Stimulated activated CD8-positive, alpha-beta memory T cell treated with anti-CD3 and anti-CD28 coated beads, Interleukin-7, amount 100 ng/mL, for 48 hours (primary cell): ENCODE results near the gene NDE1.

Source experiments
- DNase-seq, 2 donors: peaks; one replicate each; pipeline ENCODE4 v3.0.0-alpha.2; 2020; ENCODE audit warnings: low read depth in 1 of 2; ENCODE audit errors: extremely low read depth in 1 of 2

NDE1 gene

DNA sequence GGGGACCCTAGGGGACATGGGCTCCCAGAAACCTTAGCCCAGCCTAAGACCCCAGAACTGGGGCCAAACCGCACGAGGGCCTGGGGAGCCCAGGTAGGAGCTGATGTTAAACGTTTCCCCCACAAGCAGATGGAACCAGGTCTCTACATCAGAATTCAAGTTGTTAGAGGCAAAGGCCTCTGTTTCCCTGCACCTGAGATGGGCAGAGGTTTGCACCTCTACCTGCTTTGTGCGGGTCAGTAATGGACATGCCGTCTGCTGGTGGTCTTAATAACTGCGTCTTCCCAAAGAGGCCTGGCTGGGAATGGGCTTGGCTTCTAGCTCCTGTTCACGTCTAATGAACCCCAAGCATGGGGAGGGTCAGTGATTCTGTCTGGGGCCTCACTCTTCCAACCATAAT is 79.1 kb downstream of the NDE1 start:
- DNase-seq, result no peak

- no peak for DNase-seq
These were observed 82.4 kb downstream of the NDE1 start for GRCh38 chr16:15732416-15732815.

DNA sequence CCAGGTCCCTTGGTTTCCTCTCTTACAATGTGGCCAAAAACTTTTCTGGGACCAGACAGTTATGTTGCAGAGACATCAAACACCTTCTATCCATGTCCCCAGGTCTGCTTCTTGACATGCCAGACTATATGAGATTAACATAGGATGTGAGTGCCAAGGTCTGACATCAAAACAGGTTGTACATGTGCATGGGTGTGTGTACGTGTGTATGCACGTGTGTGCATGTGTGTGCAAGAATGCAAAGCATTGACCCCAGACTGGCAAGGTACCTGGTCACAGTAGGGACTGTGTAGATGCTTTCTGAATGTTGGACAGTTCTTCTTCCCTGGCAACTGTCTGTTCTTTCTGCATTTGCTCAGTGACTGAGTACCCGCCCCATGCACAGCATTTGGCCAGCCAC is 85.6 kb downstream of the NDE1 start:
- no peak for DNase-seq

GRCh38 chr16:15736529-15736928 is 86.5 kb downstream of the NDE1 start:
- no peak for DNase-seq

DNA sequence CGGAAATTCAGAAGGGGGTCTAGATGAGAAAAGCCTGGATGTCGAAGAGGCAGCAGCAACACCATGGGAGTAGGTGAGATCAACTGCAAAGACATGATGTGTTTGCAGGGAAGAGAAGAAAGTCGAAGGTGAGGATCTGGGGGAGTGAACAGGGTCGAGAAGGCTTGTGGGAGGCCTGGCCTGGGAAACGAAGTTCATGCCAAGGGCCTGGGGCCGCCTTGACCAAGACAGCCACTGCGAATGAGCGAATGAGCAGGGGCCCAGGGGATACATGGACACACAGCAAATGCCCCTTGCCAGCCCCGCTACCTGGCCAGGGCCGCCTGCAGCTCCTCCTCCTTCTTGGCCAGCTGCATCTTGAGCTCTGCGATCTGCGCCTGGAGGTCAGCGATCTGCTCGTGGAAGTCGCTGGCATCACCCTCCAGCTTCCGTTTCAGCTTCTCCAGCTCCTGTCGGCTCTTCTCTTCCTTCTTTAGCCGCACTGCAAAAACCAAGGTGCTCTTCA is 87.1 kb downstream of the NDE1 start:
- no peak for DNase-seq

DNA sequence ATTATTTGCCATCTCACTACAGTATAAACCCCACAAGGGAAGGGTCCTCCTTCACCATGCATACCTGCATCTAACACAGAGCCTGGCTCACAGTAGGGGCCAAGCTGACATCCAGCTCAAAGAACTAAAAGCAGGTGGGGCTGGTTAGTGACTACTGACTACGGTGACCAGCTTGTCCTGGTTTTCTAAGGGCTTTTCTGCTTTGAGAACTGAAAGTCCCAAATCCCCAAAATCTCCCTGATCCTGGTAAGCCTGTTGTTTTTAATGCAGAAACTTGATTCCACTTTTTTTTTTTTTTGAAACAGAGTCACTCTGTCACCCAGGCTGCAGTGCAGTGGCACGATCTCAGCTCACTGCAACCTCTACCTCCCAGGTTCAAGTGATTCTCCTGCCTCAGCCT is 89.4 kb downstream of the NDE1 start:
- DNase-seq, result no peak

DNA sequence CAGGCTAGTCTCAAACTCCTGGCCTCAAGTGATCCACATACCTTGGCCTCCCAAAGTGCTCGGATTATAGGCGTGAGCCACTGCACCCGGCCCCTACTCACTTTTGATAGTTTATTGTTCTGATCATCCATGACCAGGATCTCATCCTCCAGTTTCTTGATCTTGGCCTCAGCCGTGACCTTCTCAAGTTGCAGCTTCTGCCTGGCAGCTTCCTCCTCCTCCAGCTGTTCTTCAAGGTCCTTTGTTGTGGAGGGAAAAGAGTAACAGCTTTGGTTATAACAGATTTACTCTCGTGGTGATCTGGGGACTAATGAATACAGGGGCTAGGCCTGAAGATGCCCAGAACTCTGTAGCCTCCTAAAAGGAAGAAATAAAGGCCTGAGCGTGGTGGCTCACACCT is 89.9 kb downstream of the NDE1 start:
- no peak for DNase-seq

- no peak for DNase-seq
These were observed 91.3 kb downstream of the NDE1 start for GRCh38 chr16:15741207-15741871.

- no peak for DNase-seq
These were observed 92.7 kb downstream of the NDE1 start for GRCh38 chr16:15742716-15743115.

DNA sequence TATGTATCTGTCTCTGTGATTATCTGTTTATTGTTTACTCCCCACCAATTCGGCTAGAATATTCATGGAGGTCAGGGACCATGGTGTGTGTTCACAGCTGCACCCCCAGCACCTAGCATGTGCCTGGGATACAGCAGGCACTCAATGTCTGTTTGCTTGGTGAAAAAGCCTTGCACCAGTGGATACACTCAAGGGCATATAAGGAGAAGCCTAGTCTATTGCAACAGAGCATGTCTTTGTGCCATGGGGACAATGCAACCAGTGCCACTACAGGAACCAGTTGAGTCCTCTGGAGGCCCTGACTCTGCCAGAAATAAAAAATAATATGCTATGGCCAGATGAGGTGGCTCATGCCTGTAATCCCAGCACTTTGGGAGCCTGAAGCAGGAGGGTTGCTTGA is 93.6 kb downstream of the NDE1 start:
- no peak for DNase-seq

DNA sequence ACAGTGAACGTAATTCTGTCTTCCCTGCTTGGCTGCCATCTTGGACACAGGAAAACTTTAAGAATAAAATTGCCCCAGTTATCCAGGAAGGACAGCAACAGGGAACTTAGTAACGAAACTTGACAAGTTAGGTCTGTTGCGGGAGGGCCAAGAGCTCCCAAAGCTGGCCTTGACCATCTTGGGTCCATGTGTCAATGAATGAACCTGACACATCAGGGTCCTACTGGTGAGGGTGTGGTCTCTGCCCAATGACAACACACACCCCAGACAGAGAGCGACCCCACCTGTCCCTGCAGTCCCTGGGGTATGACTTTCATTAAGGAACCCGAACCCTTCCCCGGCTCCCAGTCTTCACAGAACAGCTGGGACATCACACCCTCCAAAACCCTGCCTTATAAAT is 96.3 kb downstream of the NDE1 start:
- no peak for DNase-seq

GRCh38 chr16:15747937-15748336 is 97.9 kb downstream of the NDE1 start:
- no peak for DNase-seq

DNA sequence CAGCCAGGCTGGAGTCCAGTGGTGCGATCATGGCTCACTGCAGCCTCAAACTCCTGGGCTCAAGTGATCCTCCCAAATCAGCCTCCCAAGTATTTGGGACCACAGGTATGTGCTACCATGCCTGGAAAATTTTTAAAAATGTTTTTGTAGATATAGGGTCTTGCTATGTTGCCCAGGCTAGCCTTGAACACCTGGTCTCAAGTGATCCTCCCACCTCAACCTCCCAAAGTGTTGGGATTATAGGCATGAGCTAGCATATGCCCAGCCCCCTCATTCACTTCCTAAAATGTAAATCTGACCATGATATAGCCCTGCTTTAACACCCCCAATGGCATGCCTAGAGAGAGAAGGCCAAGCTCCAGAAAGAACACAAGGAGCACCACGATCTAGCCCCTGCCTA is 98.6 kb downstream of the NDE1 start:
- no peak for DNase-seq

- no peak for DNase-seq
These were observed 99.3 kb downstream of the NDE1 start for GRCh38 chr16:15749371-15749770.

GRCh38 chr16:15749985-15750384 is 99.9 kb downstream of the NDE1 start:
- DNase-seq, result no peak

DNA sequence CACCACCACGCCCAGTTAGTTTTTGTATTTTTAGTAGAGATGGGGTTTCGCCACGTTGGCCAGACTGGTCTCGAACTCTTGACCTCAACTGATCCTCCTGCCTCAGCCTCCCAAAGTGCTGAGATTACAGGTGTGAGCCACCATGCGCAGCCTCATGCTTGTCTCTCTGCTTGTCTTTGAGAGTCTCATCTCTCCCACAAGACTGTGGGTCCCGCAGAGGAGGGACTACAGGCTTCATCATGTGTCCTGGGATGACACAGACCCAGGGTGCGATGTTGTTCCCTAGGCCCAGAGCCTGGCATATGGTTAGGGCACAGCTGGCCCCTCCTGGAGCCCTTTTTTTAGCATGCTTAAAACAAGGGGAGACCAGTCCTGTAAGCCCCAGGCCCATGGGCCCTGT is 101.9 kb downstream of the NDE1 start:
- DNase-seq, result no peak

DNA sequence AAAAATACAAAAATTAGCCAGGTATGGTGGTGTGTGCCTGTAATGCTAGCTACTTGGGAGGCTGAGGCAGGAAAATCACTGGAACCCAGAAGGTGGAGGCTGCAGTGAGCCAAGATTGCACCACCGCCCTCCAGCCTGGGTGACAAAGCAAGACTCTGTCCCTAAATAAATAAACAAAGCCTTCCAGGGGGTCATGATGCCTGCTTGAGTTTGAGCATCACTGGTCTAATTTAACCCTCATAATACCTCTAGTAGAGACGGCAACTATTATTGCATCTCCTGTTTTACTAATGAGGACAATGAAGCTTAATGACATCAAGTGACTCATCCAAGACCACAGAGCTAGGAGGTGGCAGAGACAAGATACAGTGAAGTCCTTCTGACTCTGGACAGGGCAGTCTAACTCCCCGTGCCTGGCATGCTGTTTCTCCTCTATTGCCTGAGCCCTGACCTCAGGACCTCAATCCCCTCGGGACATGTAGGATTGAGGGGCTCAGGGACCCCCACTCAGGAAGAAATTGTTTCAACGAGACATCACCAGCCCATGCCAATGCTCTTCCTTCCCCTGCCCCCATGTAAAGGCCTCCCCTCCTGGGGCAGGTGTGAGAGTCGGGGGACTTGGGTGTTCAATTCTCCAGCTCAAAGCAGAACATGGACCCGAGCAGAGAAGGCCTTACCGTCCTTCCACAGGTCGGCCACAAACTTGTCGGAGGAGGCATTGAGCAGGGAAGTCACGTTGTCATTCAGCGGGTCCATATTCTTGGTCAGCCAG is 102.9 kb downstream of the NDE1 start:
- DNase-seq, result no peak

GRCh38 chr16:15754821-15755534 is 104.9 kb downstream of the NDE1 start:
- DNase-seq, result no peak

- DNase-seq, result no peak
These were observed 107.0 kb downstream of the NDE1 start for GRCh38 chr16:15757077-15757386.

DNA sequence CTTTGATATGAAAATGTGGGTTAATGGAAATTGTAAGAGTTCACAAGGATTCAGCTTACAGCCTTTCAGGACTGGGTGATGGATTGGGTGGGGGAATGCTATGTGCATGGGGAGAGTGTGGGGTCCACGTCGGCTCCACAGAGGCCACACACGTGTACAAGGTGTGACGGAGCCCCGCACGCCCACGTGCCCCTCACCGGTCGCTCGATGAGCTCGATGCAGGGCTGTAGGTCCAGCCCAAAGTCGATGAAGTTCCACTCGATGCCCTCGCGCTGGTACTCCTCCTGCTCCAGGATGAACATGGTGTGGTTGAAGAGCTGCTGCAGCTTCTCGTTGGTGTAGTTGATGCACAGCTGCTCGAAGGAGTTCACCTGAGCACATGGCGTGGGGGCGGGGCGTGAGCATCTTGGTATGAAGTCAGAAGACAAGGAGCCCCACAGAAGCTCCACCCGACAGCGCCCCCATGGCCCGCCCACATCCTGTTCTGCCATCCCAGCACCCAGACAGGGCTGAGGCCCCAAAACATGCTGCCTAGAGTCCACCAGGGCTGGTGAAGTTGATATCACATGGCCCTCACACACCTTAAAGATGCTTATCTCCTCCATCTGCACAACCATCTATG is 107.7 kb downstream of the NDE1 start:
- peak in 1 of 2 donors; percentile 3 for DNase-seq

DNA sequence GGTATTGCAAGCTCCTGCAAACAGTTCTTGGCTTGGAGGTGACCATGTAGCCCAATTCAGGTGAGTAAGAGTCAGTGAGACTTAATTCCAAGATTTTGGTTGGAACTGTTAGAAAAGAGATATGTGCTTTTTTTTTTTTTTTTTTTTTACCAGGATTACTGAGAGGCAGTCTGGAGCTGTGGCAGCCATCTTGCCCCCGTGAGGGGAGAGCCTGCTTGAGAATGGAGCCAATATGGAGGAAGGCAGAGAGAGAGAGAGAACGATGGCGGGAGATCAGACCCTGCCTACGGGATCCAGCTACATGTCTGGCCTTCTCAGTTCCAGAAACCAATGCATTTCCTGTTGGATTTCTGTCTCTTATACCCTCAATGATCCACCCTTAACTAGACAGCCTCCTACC is 109.0 kb downstream of the NDE1 start:
- DNase-seq, result no peak

DNA sequence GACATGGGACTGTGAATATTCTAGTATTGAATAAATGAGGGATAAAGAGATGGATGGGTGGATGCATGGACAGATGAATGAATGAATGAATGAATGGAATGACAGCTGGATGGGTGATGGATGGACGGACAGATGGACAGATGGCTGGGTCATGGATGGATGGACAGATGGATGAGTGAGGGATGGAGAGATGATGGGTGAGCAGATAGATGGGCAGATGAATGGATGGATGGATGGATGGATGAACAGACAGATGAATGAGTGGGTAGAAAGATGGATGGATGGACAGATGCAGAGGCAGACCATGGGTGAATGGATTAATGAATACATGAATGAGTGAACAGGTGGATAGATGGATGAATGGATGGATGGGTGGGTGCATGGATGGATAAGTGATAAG is 110.1 kb downstream of the NDE1 start:
- no peak for DNase-seq
